Endothelial cell of umbilical vein (primary cell): ENCODE data around the gene LHX3. TPM values are rescaled to one million over a fixed set of nuclear protein-coding genes. Genes with fewer than 3 reads are reported as not detected.

ENCODE experiments used
- BruUV-seq: library from RNA; stranded (reverse); fragments of 400-500 nt; replicated peaks from 2 replicates; lab custom pipeline; 2021; lab: Mats Ljungman, UMichigan
- CTCF ChIA-PET: fragments of 300-600, 350-600 bp; sonication (Branson Sonifier 250); formaldehyde crosslinking; loops from one replicate; lab custom pipeline; 2021; ENCODE audit warnings: antibody characterized with exemption, inconsistent platforms; lab: Charles Lee
- POLR2A ChIA-PET: fragments of 300-600, 350-600 bp; sonication (Branson Sonifier 250); formaldehyde crosslinking; loops from one replicate; lab custom pipeline; 2021; ENCODE audit warnings: antibody characterized with exemption, inconsistent platforms; lab: Charles Lee
- DNase-seq: peaks from one replicate; pipeline ENCODE4 v3.0.0-alpha.2; 2011; ENCODE audit warnings: low read depth, low spot score
- FAIRE-seq: peaks from 2 replicates; lab custom pipeline; 2011; peaks lifted over from hg19 to GRCh38; lab: Jason Lieb, UNC
- H2AFZ ChIP-seq: 2 replicates; pipeline ENCODE4 v1.6.0; 2012; ENCODE audit warnings: low read depth, low read length, control low read depth, inconsistent platforms
- H3K27ac ChIP-seq: 2 replicates; pipeline ENCODE4 v1.5.1; 2011; ENCODE audit warnings: low read depth, mild to moderate bottlenecking, control low read depth, low read length, moderate library complexity; ENCODE audit not compliant: insufficient read depth
- H3K27me3 ChIP-seq, 2 experiments: 2 replicates each; pipeline versions ENCODE4 v1.6.0 to v1.6.1; 2011; ENCODE audit warnings: low read length in 2 of 2, mixed read lengths in 1 of 2; ENCODE audit not compliant: control insufficient read depth in 2 of 2, insufficient read depth in 2 of 2
- H3K36me3 ChIP-seq, 2 experiments: 2 replicates in 1 of 2; 3 replicates in 1 of 2; pipeline ENCODE4 v1.5.1; 2011; ENCODE audit warnings: low read length in 2 of 2, mild to moderate bottlenecking in 1 of 2, moderate library complexity in 1 of 2; ENCODE audit not compliant: control insufficient read depth in 2 of 2, insufficient read depth in 2 of 2; ENCODE audit errors: extremely low read depth in 1 of 2
- H3K4me1 ChIP-seq: 3 replicates; pipeline ENCODE4 v1.5.1; 2011; ENCODE audit warnings: mild to moderate bottlenecking, low read length; ENCODE audit not compliant: control insufficient read depth, insufficient read depth; ENCODE audit errors: extremely low read depth
- H3K4me2 ChIP-seq: 2 replicates; pipeline ENCODE4 v1.6.1; 2011; ENCODE audit warnings: low read length, control low read depth, mixed read lengths; ENCODE audit not compliant: insufficient read depth
- H3K4me3 ChIP-seq, 3 experiments: fragments of 200-600 bp in 1 of 3; sonication (generic), shearing (Covaris generic) in 1 of 3; replicated peaks in 1 of 3; 2 replicates each; pipeline ENCODE4 v1.5.1; 2011 to 2016; ENCODE audit warnings: control low read depth in 3 of 3, low read length in 3 of 3, mild to moderate bottlenecking in 2 of 3, inconsistent platforms in 1 of 3, low read depth in 1 of 3, moderate library complexity in 1 of 3; ENCODE audit not compliant: insufficient read depth in 1 of 3
- H3K79me2 ChIP-seq: 2 replicates; pipeline ENCODE4 v1.6.0; 2012; ENCODE audit warnings: low read length, inconsistent platforms; ENCODE audit not compliant: control insufficient read depth, insufficient read depth
- H3K9ac ChIP-seq: replicated peaks from 2 replicates; pipeline ENCODE3; 2011; ENCODE audit warnings: low read length, control low read depth; ENCODE audit not compliant: insufficient read depth; ENCODE audit errors: extremely low read depth
- H3K9me1 ChIP-seq: replicated peaks from 3 replicates; pipeline ENCODE4 v1.6.0; 2011; ENCODE audit warnings: mild to moderate bottlenecking, low read length; ENCODE audit not compliant: control insufficient read depth, insufficient read depth; ENCODE audit errors: extremely low read depth
- H3K9me3 ChIP-seq: replicated peaks from 2 replicates; pipeline ENCODE4 v1.5.1; 2012; ENCODE audit warnings: low read length, inconsistent platforms; ENCODE audit not compliant: control insufficient read depth, insufficient read depth
- H4K20me1 ChIP-seq: replicated peaks from 2 replicates; pipeline ENCODE3; 2011; ENCODE audit warnings: mild to moderate bottlenecking, low read length; ENCODE audit not compliant: control insufficient read depth, insufficient read depth; ENCODE audit errors: extremely low read depth
- CTCF ChIP-seq, 2 donors: IDR thresholded peaks; 1 replicate in 1 of 2; 2 replicates in 1 of 2; pipeline ENCODE4 v1.5.1; 2011; ENCODE audit warnings: low read length in 2 of 2, mild to moderate bottlenecking in 2 of 2, moderate library complexity in 2 of 2, control low read depth in 1 of 2, inconsistent platforms in 1 of 2, low read depth in 1 of 2; ENCODE audit not compliant: insufficient read depth in 1 of 2; ENCODE audit errors: extremely low read depth in 1 of 2
- EZH2 ChIP-seq: IDR thresholded peaks from 2 replicates; pipeline ENCODE4 v1.6.1; 2012; ENCODE audit warnings: borderline replicate concordance, low read depth, mild to moderate bottlenecking, moderate library complexity, low read length, inconsistent platforms; ENCODE audit not compliant: severe bottlenecking
- FOS ChIP-seq: IDR thresholded peaks from 2 replicates; pipeline ENCODE4 v1.6.1; 2011; ENCODE audit warnings: mild to moderate bottlenecking, low read length, moderate library complexity, borderline replicate concordance; ENCODE audit not compliant: insufficient read depth
- GATA2 ChIP-seq: IDR thresholded peaks from 2 replicates; pipeline ENCODE4 v1.7.0; 2011; ENCODE audit warnings: low read depth, mild to moderate bottlenecking, moderate library complexity, mixed read lengths, low read length; ENCODE audit not compliant: insufficient read length, insufficient read depth
- JUN ChIP-seq: IDR thresholded peaks from 2 replicates; pipeline ENCODE4 v1.6.1; 2011; ENCODE audit warnings: borderline replicate concordance, low read depth; ENCODE audit not compliant: insufficient read length, insufficient read depth
- MAX ChIP-seq: IDR thresholded peaks from 2 replicates; pipeline ENCODE4 v1.6.1; 2011; ENCODE audit not compliant: insufficient read depth, insufficient read length
- MYC ChIP-seq: IDR thresholded peaks from one replicate; pipeline ENCODE4 v1.6.1; 2011; ENCODE audit warnings: mild to moderate bottlenecking, low read depth, low read length
- POLR2A ChIP-seq: IDR thresholded peaks from 2 replicates; pipeline ENCODE4 v1.6.1; 2012; ENCODE audit warnings: low read depth, mild to moderate bottlenecking, control low read depth, low read length
- POLR2AphosphoS5 ChIP-seq: IDR thresholded peaks from 2 replicates; pipeline ENCODE4 v1.6.1; 2012; ENCODE audit warnings: low read depth, mild to moderate bottlenecking, control low read depth, low read length, moderate library complexity; ENCODE audit not compliant: insufficient read depth
- dilution Hi-C: fragments of 300-500 bp; cut with MboI; formaldehyde crosslinking; loops from one replicate; pipeline ENCODE4 v1.15.0; 2019; ENCODE audit warnings: low sequenced_read_pairs; ENCODE audit not compliant: extremely low pct_ligation_motif_present
- intact Hi-C: fragments of 100-400 bp; cut with micrococcal nuclease; formaldehyde crosslinking; loops from one replicate; pipeline ENCODE4 v1.10.0; 2022
- polyA plus RNA-seq, 4 experiments: library from polyadenylated mRNA; depleted of rRNA in 3 of 4; stranded (reverse) in 3 of 4; unstranded in 1 of 4; fragments of >200 nt; gene quantifications; 2 replicates each; pipeline versions ENCODE4 v1.2.1 to v1.2.3, GENCODE V29; 2011 to 2012; ENCODE audit warnings: missing spikeins in 1 of 4
- total RNA-seq: library from RNA; stranded (reverse); gene quantifications from 2 replicates; pipeline ENCODE4 v1.2.3, GENCODE V29; 2021

Gene LHX3
- total and polyA plus RNA-seq, 2 donors (not counting 3 experiments of a cell fraction or from before 2014, with no cell fraction given): not detected

GRCh38 chr9:136187197-136187596 is 17.7 kb downstream of the LHX3 start:
- Histone ChIP-seq H3K4me3 (no peak overlapping the region), H3K4me1 (no peaks in the 10 kb centered on the region), H3K79me2 (no peaks in the 10 kb centered on the region), H3K9me1 (no peaks in the 10 kb centered on the region), H3K36me3 (no peaks in the 10 kb centered on the region), H3K9ac (no peak overlapping the region), H2AFZ (no peak overlapping the region), H3K4me2 (no peak overlapping the region), H3K27me3 (peaks cover 18 to 27% of the 10 kb centered on the region in 2 experiments), H3K9me3 (no peaks in the 10 kb centered on the region), H4K20me1 (no peaks in the 10 kb centered on the region), H3K27ac (no peak overlapping the region)
- dilution Hi-C loops: no loop called here
- no peak for FAIRE-seq
- intact Hi-C loops: no loop called here
- ChIA-PET CTCF (interaction anchor here (1.2 to 1.5 kb wide), 3 partner anchors 17 to 65 kb away, joined by 3 to 5 read pairs (median 3); no protein-coding TSS in a partner anchor), POLR2A (no interaction called here)
- TF ChIP-seq CTCF (IDR thresholded peaks at IDR 0.05; ENCODE audit: extremely low read depth in 1 of 2, insufficient read depth in 1 of 2, low read depth in 1 of 2, low read length in 2 of 2) (no peak), MYC (no peak), FOS (no peak), POLR2AphosphoS5 (no peak), EZH2 (no peak), POLR2A (no peak), GATA2 (no peak), MAX (no peak), JUN (no peak)
- no peak for DNase-seq
- BruUV-seq: no TSS peak
